NOMO-1 (cell line): ENCODE results near the gene RHBDD3.

ENCODE experiments used
- DNase-seq, 2 experiments: peaks; one replicate each; lab custom pipeline; 2025; ENCODE audit not compliant: unreplicated experiment in 2 of 2; lab: John Stamatoyannopoulos, UW

The RHBDD3 gene

DNA sequence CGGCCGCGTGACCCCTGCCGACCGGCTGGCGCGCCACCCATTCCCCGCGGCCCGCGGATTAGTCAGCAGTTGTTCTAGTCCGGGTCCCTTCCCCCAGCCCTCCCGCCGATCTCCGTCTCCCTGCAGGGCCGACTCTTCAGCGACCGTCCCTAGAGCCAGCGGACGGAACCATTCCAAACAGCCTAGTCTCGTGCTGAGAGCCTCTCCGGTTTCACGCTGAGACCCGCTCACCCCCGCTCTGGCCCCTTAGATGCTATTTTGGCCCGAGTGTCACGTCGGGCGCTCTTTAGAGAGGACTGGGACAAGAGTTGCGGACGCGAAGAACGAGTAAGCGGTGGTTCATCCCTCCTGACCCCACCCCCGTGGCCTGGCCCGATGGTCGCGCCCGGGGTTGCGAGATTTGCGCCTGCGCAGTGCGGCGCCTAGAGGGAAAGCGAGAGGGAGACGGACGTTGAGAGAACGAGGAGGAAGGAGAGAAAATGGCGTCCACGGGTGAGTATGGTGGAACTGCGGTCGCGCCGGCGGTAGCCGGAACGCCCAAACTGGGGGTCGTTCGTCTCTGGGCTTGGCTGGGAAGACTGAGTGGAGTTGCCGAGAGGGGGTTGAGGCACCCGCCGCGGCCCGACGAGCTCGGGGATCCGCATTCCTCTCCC is at the start of gene RHBDD3, which contains the start of gene EWSR1:
TSS of gene RHBDD3 (minus strand) at position 124 of the 653 bp plus-strand sequence. CDS start 2,355 bp downstream, outside the sequence.
TSS of gene EWSR1 (plus strand) at position 411 of the 653 bp plus-strand sequence. CDS start at position 480, 69 bp downstream.
- DNase-seq = peak; percentile 91

DNA sequence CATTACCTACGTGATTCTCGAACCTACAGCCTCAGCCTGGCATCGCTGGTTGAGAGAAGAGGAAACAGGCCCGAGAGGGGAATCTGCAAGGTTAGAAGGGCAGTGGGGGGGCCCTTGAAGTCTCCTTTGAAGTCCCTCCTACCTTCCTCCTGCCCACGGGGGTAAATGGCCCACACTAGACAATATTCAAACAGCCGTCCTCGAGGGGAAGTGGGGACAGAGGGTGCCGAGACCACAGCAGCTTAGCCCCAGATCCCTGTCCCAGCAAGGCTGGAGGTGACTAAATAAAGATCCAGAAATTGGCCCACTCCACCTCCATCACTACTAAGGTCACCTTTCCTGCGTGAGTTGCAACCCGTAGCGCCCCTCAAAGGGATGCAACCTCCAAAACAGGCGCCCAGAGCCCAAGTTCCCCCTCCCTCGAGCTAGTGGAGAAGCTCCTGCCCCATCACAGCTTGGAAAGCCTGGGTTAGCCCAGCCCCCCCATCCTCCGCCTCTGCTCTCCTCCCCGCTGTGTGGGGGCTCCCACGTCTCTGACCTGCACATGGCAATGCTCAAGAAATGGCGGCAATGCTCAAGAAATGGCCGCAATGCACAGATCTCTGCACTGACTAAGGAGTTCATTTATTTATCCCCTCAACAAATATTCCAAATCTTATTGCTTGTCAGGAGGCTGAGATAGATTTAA is 48.5 kb upstream of the RHBDD3 start:
- DNase-seq = no peak

DNA sequence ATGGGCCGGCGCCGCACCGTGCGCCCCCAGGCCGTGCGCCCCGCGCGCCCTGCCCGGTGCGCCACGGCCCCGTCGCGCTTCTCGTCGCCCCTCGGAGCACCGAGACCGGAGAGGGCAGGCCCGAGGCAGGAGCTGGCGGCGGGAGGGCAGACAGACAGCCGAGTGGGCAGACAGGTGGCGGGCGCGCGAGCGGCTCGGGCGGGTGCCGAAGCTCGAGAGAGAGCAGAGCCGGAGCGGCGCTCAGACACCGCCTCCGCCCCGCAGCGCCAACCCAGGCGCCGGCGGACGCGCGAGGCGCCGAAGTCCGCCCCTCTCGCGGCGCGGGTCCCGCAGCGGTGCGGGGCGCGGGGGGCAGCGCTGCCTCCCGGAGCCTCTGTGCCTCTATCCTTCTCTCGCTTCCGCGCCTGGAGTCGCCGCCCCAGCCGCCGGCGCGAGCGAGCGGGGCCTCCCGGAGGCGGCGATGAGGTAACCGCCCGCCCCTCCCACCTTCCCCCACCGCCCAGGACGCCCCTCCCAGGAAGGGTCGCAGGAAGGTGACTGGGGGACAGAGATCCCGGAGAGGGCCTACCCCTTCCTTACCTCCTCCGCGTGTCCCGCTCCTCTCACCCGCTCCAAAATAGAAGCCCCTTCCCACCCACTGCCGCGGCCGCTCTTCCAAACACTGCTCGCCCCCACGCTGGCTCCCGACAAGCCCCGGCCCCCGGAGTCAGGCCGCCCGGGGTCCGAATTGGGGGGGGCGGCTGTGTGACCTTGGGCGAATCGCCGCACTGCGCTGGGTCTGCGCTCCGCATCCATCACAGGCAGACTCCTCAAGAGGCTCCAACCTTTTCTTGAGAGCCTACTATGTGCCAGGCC is 47.7 kb upstream of the RHBDD3 start, which contains the start of gene RASL10A:
TSS of gene RASL10A (minus strand) at position 412 of the 855 bp plus-strand sequence. CDS start 451 bp downstream, outside the sequence.
- no peak for DNase-seq

DNA sequence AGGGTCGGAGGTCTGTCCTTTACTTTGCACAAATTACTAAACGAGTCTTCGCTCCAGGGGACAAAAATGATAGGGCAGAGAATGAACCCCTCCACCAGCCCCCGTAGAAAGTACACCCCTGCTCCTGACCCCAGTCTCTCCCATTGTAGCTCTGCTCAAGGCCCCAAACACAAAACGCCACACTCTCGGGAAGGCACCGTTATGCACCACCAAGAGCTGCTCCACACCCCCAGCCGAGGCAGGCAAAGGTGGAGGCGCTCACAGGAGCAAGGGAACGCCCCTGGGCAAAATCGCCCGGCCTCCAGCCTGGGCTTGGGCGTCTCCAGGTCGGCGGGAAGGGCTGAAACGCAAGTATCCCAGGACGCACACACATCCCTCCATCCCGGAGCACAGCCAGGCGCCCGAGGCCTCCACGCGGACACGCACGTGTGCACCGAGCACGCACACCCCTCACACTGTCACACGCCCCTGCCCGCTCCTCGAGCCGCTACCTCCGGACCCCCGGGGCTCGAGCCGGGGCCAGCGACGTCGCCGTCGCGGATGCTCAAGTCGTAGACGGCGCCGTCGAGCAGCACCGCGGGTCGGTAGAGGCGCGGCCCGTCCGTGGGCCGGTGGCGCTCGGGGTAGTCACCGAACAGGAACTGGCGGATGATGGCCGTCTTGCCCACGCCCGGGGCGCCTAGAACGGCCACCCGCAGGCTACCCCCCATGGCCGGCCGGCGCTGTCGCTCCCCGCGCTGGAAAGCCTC is 46.9 kb upstream of the RHBDD3 start:
- no peak for DNase-seq

DNA sequence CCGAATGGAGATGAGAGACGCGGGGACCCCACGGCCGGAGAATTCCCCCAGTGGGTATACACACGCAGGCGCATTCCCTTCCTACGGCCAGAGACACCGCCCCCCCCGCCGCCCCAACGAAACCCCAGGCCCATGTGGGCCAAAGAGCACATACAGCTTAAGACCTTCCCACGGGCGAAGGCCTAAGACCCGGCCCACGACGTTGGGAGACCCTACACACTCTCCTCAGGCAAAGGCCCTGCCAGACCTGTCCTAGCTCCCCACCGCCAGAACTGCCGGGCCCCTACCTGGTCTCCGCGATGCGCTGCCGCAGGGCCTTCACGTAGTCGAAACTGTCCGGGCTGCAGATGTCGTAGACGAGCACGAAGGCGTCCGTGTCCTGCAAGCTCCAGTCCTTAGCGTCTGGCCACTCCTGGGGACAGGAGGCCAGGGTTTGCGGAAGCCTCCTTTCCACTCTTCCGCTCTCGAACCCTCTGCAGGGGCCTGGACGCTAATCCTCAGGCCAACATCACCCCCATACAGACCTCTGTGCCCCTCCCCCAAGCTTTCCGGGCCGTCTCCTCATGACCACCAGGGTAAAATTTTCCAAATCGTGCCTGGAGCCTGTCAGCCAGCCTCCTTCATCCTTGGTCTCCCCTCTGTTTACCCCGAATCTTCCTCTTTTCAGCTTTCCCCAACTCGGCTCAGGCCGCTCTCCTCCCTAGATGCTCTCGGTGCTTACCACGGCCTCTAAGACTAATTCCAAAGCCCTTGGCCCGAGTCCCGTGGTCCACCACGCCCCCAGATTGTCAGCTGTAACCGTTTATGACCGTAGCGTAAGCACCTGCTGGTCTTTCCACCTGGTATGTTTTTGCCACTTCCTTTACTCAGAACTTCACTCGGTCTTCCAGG is 46.0 kb upstream of the RHBDD3 start:
- no peak for DNase-seq

DNA sequence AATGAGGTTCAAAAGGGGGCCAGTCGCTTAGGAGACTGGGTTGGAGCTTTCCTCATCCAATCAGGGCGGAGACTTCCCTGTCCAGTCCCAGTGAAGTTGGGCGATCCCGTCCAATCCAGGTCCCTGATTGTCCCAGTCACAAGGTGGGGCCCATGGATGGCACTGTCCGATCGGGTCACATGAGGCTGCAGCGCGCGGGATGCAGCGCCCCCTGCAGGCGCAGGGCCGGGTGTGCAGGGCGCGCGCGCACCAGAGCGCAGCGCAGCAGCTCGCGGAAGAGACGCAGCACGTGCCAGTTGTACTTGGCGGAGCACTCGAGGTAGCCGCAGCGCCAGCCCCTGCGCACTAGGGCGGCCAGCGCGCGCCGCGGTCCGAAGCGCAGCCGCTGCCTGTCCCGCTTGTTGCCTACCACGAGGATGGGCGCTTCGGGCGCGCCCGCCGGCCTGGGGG is 45.4 kb upstream of the RHBDD3 start:
- DNase-seq = no peak

DNA sequence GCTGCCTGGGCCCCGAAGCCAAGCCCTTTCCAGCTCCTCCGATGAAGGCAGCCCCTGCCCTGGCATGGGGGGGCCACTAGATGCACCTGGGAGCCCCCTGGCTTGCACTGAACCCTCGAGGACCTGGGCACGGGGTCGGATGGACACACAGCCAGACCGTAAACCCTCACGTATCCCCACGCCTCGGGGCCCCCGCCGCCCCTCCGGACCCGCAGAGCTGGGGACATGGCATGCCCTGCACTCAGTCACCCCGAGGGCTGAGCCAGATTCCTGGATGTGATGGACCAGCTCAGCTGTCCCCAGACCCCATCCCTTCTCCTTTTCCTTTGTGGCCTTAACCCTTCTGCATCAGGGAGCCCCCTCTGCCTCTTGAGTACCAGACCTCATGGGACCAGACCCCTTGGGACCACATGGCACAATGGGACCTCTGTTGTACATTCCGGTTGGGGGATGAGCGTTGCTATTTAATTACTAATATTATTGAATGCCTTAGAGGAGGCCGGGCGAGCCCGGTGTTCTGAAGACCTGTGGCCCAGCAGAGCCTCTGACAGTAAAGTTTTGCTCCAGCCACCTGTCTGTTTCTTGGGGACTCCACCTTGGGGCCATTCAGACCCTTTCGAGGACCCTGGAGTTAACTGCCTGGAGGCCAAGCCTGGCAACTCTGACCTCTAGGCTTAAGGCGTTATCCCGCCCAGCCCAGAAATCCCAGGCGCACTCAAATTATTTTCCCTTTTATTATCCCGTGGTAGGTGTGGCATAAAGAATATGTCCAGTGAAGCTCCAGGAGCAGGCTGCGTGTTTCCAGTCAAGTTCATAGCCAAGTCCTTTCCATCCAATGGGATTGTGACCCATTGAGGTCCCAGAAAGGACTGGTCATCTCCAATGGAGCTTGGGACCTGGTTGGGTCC is 44.7 kb upstream of the RHBDD3 start:
- DNase-seq = no peak

DNA sequence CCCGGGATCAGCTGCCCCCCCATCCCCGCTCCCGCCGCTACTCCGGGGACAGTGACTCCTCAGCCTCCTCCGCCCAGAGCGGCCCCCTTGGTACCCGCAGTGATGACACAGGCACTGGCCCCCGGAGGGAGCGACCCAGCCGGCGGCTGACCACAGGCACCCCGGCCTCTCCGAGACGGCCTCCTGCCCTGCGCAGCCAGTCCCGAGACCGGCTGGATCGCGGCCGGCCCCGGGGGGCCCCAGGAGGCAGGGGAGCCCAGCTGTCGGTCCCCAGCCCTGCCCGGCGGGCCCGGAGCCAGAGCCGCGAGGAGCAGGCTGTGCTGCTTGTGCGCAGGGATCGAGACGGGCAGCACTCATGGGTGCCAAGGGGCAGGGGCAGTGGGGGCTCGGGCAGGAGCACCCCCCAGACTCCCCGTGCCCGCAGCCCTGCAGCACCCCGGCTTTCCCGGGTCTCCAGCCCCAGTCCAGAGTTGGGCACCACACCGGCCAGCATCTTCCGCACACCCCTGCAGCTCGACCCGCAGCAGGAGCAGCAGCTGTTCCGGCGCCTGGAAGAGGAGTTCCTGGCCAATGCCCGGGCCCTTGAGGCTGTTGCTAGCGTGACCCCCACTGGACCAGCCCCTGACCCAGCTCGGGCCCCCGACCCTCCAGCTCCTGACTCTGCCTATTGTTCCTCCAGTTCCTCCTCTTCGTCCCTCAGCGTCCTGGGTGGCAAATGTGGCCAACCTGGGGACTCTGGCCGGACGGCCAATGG is 43.9 kb upstream of the RHBDD3 start:
- DNase-seq = no peak

DNA sequence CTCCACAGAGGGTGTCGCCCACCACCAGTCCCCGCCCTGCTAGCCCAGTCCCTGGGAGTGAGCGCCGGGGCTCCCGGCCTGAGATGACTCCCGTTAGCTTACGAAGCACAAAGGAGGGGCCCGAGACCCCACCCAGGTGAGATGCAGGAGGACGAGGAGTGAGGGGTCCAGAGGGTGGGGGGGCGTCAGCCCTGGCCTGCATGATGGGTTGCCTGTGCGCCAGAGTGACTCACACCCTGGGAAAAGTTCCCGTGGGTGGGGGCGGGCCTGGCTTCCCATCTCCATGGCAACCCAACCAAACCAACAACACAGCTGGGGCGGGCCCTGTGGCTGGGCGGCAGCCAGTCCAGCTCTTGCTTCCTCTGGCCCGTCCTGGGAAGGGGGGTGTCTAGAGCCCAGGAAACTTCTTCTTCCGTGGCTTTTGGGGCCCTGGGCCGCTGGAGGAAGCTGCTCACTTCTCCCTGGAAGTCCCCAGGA is 43.1 kb upstream of the RHBDD3 start:
- peak; percentile 57 to 82 for DNase-seq

DNA sequence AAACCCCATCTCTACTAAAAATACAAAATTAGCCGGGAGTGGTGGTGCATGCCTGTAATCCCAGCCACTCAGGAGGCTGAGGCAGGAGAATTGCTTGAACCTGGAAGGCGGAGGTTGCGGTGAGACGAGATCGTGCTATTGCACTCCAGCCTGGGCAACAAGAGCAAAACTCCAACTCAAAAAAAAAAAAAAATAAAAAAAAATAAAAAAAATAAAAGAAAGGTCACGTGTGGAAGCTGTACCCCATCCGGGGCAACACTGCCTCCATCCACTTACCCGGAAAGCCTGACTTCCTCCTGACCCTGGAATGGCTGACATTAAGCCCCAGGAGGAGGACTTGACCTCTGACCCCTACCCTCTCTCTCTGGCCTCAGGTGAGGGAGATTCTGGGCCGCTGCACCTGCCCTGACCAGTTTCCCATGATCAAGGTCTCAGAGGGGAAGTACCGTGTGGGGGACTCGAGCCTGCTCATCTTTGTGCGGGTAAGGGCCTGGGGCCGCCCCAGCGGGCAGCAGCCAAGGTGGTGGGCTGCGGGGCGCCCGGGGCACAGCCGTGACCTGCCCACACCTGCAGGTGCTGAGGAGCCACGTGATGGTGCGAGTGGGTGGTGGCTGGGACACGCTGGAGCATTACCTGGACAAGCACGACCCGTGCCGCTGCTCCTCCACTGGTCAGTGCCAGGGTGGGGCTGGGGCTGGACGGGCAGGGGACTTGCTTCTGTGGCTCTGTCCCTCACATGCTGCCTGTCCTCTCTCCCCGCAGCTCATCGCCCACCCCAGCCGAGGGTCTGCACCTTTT is 42.5 kb upstream of the RHBDD3 start:
- no peak for DNase-seq

DNA sequence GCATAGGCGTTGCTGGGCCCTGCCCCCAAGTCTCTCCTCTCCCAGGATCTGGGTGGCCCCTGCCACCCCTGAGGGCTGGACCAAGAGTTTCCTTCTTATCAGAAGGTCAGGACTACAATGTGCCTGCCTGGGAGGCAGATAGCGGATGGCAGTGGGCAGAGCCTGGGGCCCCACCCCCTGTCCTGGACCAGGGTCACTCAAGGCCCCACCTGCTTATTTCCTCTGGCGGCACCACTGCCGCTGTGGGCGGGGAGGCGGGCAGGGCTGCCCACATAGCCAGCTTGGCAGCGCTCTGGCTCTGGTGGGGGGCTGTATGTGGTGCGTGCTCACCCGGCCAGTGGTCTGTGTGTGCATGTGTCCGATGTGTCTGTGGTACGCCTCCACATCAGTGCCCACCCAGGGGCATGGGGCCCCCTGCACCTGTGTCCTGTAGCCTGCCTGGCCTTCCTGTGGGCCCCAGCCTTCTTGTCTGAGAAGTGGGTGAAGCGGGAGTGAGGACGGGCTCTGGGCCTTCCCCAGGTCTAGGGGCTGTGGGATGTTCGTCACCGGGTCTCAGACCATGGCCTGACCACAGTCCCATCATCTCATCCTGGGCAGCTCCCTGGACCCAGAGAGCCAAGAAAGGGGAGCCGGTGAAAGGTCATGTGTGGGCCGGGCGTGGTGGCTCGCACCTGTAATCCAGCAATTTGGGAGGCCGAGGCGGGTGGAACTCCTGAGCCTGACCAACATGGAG is 41.7 kb upstream of the RHBDD3 start:
- DNase-seq = no peak

DNA sequence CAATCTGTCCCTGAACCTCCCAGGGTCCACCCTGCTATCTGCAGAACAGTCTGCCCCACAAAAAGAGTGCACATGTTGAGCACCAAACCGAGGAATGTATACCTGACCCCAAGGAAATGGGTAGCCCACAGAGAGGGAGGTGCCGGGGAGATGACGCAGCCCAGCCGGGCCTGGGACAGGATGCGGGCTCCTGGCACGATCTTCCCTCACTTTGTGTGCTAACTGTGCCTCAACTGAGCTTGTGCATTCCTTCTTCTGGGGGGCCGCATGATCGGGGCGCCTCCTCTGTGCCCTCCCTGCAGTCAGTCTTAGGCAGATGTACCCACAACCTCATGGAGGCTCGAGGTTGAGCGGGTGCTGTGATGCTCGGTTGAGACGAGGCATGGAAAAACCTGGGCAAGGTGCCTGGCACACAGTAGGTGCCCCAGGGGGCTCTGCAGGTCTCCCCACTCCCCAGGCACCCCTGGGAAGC is 41.0 kb upstream of the RHBDD3 start:
- no peak for DNase-seq

DNA sequence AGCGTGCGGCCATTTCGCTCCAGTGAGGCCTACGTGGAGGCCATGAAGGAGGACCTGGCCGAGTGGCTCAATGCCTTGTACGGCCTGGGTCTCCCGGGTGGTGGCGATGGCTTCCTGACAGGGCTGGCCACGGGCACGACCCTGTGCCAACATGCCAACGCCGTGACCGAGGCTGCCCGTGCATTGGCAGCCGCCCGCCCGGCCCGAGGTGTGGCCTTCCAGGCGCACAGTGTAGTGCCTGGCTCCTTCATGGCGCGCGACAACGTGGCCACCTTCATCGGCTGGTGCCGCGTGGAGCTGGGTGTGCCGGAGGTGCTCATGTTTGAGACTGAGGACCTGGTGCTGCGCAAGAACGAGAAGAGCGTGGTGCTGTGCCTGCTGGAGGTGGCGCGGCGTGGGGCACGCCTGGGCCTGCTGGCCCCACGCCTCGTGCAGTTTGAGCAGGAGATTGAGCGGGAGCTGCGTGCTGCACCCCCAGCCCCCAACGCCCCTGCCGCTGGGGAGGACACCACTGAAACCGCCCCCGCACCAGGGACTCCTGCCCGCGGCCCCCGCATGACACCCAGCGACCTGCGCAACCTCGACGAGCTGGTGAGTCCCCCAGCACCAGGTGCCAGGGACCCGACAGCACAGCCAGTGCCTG is 40.5 kb upstream of the RHBDD3 start:
- no peak for DNase-seq

DNA sequence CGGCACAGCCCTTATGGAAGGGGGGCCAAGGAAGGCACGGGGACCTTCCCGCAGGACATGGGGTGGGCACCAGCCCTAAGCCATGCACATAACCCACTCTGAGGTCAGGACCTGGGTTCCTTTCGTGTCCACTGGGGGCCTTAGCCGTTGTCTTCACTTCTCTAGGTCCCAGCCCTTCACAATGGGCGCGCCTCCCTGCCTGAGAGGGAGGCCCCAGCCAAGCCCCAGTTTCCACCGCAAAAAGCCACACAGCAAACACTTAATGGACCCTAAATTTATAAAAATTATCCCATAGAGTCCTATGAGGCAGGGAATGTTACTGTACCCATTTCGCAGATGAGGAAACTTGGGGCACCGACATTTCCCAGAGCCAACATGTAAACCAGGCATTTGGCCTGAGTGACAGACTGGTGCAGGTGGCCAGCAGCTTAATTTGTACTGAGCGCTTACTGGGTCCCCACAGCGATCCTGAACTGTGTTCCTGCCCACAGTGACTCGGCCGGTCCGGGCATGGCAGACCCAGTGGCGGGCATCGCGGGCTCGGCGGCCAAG is 39.9 kb upstream of the RHBDD3 start:
- DNase-seq = no peak
